Vagina (tissue), 2 donors: Measurements from ENCODE around the gene GLCCI1.

ENCODE experiments used
- POLR2A ChIP-seq, 2 donors: fragments of 450-650 bp; IDR thresholded peaks; one replicate each; pipeline ENCODE4 v1.6.1; 2017; ENCODE audit warnings: antibody characterized with exemption in 2 of 2, mild to moderate bottlenecking in 2 of 2, moderate library complexity in 2 of 2
- TF ChIP-seq, protein P1 (sequence below), 3 experiments: fragments of 450-650 bp in 2 of 3; fragments of 200-600 bp in 1 of 3; sonication (generic) in 1 of 3; IDR thresholded peaks; one replicate each; pipeline ENCODE4 v1.5.1; 2017 to 2019; ENCODE audit warnings: antibody characterized with exemption in 3 of 3, mild to moderate bottlenecking in 2 of 3, moderate library complexity in 2 of 3

DNA sequence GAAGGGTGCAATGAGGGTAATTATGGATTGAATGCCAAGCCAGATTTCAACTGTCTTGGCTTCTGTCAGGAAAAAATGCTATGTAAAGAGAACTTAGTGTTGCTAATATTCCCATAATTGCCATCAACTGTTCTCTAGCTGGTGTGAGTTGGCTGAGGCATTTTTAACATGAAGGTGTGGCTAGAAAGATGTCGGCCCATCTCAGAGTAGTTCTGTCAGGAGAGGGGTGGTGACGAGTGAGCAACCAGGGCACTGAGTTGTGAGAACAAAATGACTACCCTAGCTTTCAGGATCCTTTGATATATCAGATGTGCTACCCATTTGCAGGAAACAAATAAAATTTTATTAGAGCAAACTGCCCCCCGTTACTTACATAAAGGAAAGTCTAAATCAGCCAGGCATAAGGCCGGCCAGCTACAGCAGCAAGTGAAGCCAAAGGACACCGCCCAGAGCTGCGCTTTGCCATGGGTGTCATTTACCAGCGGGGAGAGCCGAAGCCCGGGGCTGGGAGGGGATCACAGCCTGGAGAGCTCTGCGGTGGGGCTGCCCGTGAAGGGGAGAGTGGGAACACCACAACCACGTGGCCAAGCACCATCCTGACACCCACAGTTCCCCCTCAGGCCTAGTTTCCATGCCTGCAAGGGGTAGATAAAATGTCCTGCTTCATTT is 151.9 kb downstream of the GLCCI1 start:
- no peak for TF ChIP-seq POLR2A (IDR thresholded peaks at IDR 0.05)
- TF ChIP-seq, protein P1, sequence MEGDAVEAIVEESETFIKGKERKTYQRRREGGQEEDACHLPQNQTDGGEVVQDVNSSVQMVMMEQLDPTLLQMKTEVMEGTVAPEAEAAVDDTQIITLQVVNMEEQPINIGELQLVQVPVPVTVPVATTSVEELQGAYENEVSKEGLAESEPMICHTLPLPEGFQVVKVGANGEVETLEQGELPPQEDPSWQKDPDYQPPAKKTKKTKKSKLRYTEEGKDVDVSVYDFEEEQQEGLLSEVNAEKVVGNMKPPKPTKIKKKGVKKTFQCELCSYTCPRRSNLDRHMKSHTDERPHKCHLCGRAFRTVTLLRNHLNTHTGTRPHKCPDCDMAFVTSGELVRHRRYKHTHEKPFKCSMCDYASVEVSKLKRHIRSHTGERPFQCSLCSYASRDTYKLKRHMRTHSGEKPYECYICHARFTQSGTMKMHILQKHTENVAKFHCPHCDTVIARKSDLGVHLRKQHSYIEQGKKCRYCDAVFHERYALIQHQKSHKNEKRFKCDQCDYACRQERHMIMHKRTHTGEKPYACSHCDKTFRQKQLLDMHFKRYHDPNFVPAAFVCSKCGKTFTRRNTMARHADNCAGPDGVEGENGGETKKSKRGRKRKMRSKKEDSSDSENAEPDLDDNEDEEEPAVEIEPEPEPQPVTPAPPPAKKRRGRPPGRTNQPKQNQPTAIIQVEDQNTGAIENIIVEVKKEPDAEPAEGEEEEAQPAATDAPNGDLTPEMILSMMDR (IDR thresholded peaks at IDR 0.05): no peak
